WTC11 (cell line): ENCODE results near the gene FYN. TPM values are rescaled to one million over a fixed set of nuclear protein-coding genes. Genes with fewer than 3 reads are reported as not detected.

ENCODE experiments used
- ATAC-seq: fragments of 200-7000 bp; cut with Tn5 transposase; 2 replicates; pipeline ENCODE4 v1.10.0; 2021; ENCODE audit warnings: mild to moderate bottlenecking, moderate library complexity
- CTCF ChIA-PET: fragments of 300-600 bp; sonication (Branson Sonifier 250); formaldehyde crosslinking; loops from one replicate; lab custom pipeline; 2021; ENCODE audit warnings: antibody characterized with exemption; lab: Charles Lee
- POLR2A ChIA-PET: fragments of 350-600 bp; sonication (Branson Sonifier 250); formaldehyde crosslinking; loops from one replicate; lab custom pipeline; 2021; ENCODE audit warnings: antibody characterized with exemption; lab: Charles Lee
- DNase-seq: peaks from one replicate; pipeline ENCODE4 v3.0.0; 2021; ENCODE audit warnings: low spot score
- H3K27ac Mint-ChIP-seq: 2 replicates; pipeline ENCODE4 v1.8.0; 2021; ENCODE audit warnings: mixed read lengths
- H3K27me3 Mint-ChIP-seq: 2 replicates; pipeline ENCODE4 v1.8.0; 2021; ENCODE audit warnings: low read depth, mild to moderate bottlenecking, moderate library complexity, mixed read lengths
- H3K36me3 Mint-ChIP-seq: 2 replicates; pipeline ENCODE4 v1.8.0; 2021; ENCODE audit warnings: mixed read lengths
- H3K4me1 Mint-ChIP-seq: 2 replicates; pipeline ENCODE4 v1.8.0; 2022; ENCODE audit warnings: mixed read lengths
- H3K4me3 Mint-ChIP-seq: 2 replicates; pipeline ENCODE4 v1.8.0; 2021; ENCODE audit warnings: mild to moderate bottlenecking, moderate library complexity, mixed read lengths
- H3K9me3 Mint-ChIP-seq: 2 replicates; pipeline ENCODE4 v1.8.0; 2021; ENCODE audit warnings: mixed read lengths
- CBFB ChIP-seq: sonication (generic); formaldehyde crosslinking; IDR thresholded peaks from 2 replicates; pipeline ENCODE4 v1.8.1; 2022; ENCODE audit warnings: mild to moderate bottlenecking, low read depth, missing genetic modification reagents
- ESRRA ChIP-seq: sonication (generic); formaldehyde crosslinking; IDR thresholded peaks from 2 replicates; pipeline ENCODE4 v1.8.1; 2022; ENCODE audit warnings: mild to moderate bottlenecking, missing genetic modification reagents, borderline replicate concordance
- JUN ChIP-seq: sonication (generic); formaldehyde crosslinking; IDR thresholded peaks from 2 replicates; pipeline ENCODE4 v1.8.0; 2023; ENCODE audit warnings: mild to moderate bottlenecking, missing genetic modification reagents
- RELA ChIP-seq: sonication (generic); formaldehyde crosslinking; IDR thresholded peaks from 2 replicates; pipeline ENCODE4 v1.8.1; 2022; ENCODE audit warnings: missing genetic modification reagents, mild to moderate bottlenecking, borderline replicate concordance
- RORB ChIP-seq: fragments of 250-450 bp; sonication (Bioruptor Pico); IDR thresholded peaks from 2 replicates; pipeline ENCODE4 v1.9.0; 2021; ENCODE audit warnings: mild to moderate bottlenecking
- SP1 ChIP-seq: sonication (generic); formaldehyde crosslinking; conservative IDR thresholded peaks from 2 replicates; pipeline ENCODE4 v1.8.1; 2022; ENCODE audit warnings: missing genetic modification reagents
- TEAD1 ChIP-seq: sonication (generic); formaldehyde crosslinking; IDR thresholded peaks from 2 replicates; pipeline ENCODE4 v1.8.0; 2022; ENCODE audit warnings: mild to moderate bottlenecking, missing genetic modification reagents
- TEAD4 ChIP-seq: sonication (generic); formaldehyde crosslinking; IDR thresholded peaks from 2 replicates; pipeline ENCODE4 v1.8.0; 2022; ENCODE audit warnings: mild to moderate bottlenecking, missing genetic modification reagents
- TP53 ChIP-seq: sonication (generic); formaldehyde crosslinking; IDR thresholded peaks from 2 replicates; pipeline ENCODE4 v1.8.1; 2023; ENCODE audit warnings: mild to moderate bottlenecking, missing genetic modification reagents
- ZNF121 ChIP-seq: sonication (generic); formaldehyde crosslinking; IDR thresholded peaks from 2 replicates; pipeline ENCODE4 v1.8.0; 2023; ENCODE audit warnings: missing genetic modification reagents
- ZNF671 ChIP-seq: fragments of 250-450 bp; sonication (Bioruptor Pico); IDR thresholded peaks from 2 replicates; pipeline ENCODE4 v1.8.0; 2021; ENCODE audit warnings: mild to moderate bottlenecking
- total RNA-seq: library from RNA; stranded (reverse); gene quantifications from 3 replicates; pipeline ENCODE4 v1.2.3, GENCODE V29; 2021
- TF ChIP-seq, protein P1 (sequence below): sonication (generic); formaldehyde crosslinking; IDR thresholded peaks from 2 replicates; pipeline ENCODE4 v1.8.1; 2022; ENCODE audit warnings: low read depth, missing genetic modification reagents, borderline replicate concordance
- TF ChIP-seq, protein P2 (sequence below): sonication (generic); formaldehyde crosslinking; IDR thresholded peaks from 2 replicates; pipeline ENCODE4 v1.8.0; 2022; ENCODE audit warnings: missing genetic modification reagents
- TF ChIP-seq, protein P3 (sequence below): sonication (generic); formaldehyde crosslinking; conservative IDR thresholded peaks from 2 replicates; pipeline ENCODE4 v1.8.1; 2022; ENCODE audit warnings: mild to moderate bottlenecking, missing genetic modification reagents
- TF ChIP-seq, protein P4 (sequence below): sonication (generic); formaldehyde crosslinking; IDR thresholded peaks from 2 replicates; pipeline ENCODE4 v1.8.0; 2022; ENCODE audit warnings: mild to moderate bottlenecking, missing genetic modification reagents
- TF ChIP-seq, protein P5 (sequence below): fragments of 250-450 bp; sonication (Bioruptor Pico); IDR thresholded peaks from 2 replicates; pipeline ENCODE4 v1.8.0; 2021; ENCODE audit warnings: mild to moderate bottlenecking
- TF ChIP-seq, protein P6 (sequence below): sonication (generic); formaldehyde crosslinking; IDR thresholded peaks from 2 replicates; pipeline ENCODE4 v1.8.1; 2022; ENCODE audit warnings: mild to moderate bottlenecking, moderate library complexity, missing genetic modification reagents
- TF ChIP-seq, protein P7 (sequence below): sonication (generic); formaldehyde crosslinking; IDR thresholded peaks from 2 replicates; pipeline ENCODE4 v1.8.0; 2022; ENCODE audit warnings: mild to moderate bottlenecking, missing genetic modification reagents
- TF ChIP-seq, protein P8 (sequence below): sonication (generic); formaldehyde crosslinking; IDR thresholded peaks from 2 replicates; pipeline ENCODE4 v1.8.0; 2023; ENCODE audit warnings: mild to moderate bottlenecking, missing genetic modification reagents
- TF ChIP-seq, protein P9 (sequence below): sonication (generic); formaldehyde crosslinking; IDR thresholded peaks from 2 replicates; pipeline ENCODE4 v1.8.1; 2023; ENCODE audit warnings: mild to moderate bottlenecking, missing genetic modification reagents, moderate library complexity

Gene FYN
- total RNA-seq, 1 experiment from 2014 or later = 63.9 TPM

DNA sequence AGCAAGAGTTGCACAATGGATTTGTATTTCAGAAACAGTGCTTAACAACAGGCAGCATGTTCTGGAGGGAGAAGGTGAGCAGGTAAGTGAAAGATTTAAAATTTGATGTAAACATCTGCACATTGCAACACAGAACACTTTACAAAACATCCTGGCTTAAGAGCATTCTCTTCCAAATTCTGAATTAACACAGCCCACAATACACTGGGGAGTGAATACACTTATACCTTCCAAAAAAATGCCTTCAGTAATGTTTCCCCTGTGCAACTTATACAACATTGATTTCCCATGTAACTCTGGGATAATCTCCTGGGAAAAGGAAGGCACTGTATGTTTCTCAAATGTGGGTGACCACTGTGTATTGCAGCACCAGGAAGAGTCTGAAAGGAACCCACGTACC lies 127.6 kb downstream of the FYN start:
- Mint-ChIP-seq H3K4me3 (no peak overlapping the region), H3K4me1 (peaks cover 49% of the 10 kb centered on the region)
- no peak for DNase-seq

DNA sequence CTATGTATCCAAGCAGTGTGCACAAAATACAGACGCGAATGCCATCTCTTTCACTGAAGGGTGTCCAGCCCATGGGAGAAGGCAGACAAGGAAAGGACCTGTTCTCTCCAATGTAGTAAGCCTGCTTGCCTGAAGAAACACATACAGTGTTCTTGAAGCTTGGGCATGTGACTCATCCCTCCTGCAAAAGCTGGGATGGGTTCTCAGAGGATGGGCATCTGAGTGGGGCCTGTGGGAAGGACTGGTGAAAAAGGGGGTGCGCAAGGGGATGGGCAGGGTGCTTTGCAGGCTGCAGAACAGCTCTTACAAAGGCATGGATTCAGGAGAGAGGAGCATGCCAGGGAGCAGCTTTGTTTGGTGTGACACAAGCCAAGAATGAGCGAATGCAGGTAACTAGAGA lies 128.1 kb downstream of the FYN start:
- POLR2A ChIA-PET = no interaction called here
- CTCF ChIA-PET = no interaction called here
- H3K4me1 Mint-ChIP-seq = peaks cover 44% of the 10 kb centered on the region
- no peak overlapping the region; the same call in 1 of the 2 replicates for H3K27ac Mint-ChIP-seq
- H3K9me3 Mint-ChIP-seq = no peaks in the 10 kb centered on the region
- H3K36me3 Mint-ChIP-seq = peaks cover 3% of the 10 kb centered on the region; the same call in 1 of the 2 replicates
- DNase-seq (no peak), ATAC-seq (no peak)
- H3K27me3 Mint-ChIP-seq = no peaks in the 10 kb centered on the region
- H3K4me3 Mint-ChIP-seq = no peak overlapping the region
- TF ChIP-seq ESRRA (CRISPR knock-in tag) (no peak), RELA (CRISPR knock-in tag) (no peak), RORB (CRISPR knock-in tag) (no peak), JUN (CRISPR knock-in tag) (no peak), TEAD1 (no peak), ZNF121 (CRISPR knock-in tag) (no peak)
- TF ChIP-seq, protein P1, sequence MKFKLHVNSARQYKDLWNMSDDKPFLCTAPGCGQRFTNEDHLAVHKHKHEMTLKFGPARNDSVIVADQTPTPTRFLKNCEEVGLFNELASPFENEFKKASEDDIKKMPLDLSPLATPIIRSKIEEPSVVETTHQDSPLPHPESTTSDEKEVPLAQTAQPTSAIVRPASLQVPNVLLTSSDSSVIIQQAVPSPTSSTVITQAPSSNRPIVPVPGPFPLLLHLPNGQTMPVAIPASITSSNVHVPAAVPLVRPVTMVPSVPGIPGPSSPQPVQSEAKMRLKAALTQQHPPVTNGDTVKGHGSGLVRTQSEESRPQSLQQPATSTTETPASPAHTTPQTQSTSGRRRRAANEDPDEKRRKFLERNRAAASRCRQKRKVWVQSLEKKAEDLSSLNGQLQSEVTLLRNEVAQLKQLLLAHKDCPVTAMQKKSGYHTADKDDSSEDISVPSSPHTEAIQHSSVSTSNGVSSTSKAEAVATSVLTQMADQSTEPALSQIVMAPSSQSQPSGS = no peak
- TF ChIP-seq, protein P2, sequence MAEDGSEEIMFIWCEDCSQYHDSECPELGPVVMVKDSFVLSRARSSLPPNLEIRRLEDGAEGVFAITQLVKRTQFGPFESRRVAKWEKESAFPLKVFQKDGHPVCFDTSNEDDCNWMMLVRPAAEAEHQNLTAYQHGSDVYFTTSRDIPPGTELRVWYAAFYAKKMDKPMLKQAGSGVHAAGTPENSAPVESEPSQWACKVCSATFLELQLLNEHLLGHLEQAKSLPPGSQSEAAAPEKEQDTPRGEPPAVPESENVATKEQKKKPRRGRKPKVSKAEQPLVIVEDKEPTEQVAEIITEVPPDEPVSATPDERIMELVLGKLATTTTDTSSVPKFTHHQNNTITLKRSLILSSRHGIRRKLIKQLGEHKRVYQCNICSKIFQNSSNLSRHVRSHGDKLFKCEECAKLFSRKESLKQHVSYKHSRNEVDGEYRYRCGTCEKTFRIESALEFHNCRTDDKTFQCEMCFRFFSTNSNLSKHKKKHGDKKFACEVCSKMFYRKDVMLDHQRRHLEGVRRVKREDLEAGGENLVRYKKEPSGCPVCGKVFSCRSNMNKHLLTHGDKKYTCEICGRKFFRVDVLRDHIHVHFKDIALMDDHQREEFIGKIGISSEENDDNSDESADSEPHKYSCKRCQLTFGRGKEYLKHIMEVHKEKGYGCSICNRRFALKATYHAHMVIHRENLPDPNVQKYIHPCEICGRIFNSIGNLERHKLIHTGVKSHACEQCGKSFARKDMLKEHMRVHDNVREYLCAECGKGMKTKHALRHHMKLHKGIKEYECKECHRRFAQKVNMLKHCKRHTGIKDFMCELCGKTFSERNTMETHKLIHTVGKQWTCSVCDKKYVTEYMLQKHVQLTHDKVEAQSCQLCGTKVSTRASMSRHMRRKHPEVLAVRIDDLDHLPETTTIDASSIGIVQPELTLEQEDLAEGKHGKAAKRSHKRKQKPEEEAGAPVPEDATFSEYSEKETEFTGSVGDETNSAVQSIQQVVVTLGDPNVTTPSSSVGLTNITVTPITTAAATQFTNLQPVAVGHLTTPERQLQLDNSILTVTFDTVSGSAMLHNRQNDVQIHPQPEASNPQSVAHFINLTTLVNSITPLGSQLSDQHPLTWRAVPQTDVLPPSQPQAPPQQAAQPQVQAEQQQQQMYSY (CRISPR knock-in tag) = no peak

More for the DNA sequence above, 127.6 kb downstream of the FYN start:
- ChIA-PET POLR2A (no interaction called here), CTCF (no interaction called here)
- ATAC-seq = no peak
- Mint-ChIP-seq H3K27me3 (no peaks in the 10 kb centered on the region), H3K9me3 (no peaks in the 10 kb centered on the region), H3K27ac (peak overlapping the region; percentile 16; the same call in 1 of the 2 replicates), H3K36me3 (peaks cover 3% of the 10 kb centered on the region; the same call in 1 of the 2 replicates)
- TF ChIP-seq TEAD4 (CRISPR knock-in tag) = no peak
- TF ChIP-seq, protein P3, sequence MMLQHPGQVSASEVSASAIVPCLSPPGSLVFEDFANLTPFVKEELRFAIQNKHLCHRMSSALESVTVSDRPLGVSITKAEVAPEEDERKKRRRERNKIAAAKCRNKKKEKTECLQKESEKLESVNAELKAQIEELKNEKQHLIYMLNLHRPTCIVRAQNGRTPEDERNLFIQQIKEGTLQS (CRISPR knock-in tag) = no peak
- TF ChIP-seq, protein P4, sequence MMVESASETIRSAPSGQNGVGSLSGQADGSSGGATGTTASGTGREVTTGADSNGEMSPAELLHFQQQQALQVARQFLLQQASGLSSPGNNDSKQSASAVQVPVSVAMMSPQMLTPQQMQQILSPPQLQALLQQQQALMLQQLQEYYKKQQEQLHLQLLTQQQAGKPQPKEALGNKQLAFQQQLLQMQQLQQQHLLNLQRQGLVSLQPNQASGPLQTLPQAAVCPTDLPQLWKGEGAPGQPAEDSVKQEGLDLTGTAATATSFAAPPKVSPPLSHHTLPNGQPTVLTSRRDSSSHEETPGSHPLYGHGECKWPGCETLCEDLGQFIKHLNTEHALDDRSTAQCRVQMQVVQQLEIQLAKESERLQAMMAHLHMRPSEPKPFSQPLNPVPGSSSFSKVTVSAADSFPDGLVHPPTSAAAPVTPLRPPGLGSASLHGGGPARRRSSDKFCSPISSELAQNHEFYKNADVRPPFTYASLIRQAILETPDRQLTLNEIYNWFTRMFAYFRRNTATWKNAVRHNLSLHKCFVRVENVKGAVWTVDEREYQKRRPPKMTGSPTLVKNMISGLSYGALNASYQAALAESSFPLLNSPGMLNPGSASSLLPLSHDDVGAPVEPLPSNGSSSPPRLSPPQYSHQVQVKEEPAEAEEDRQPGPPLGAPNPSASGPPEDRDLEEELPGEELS (CRISPR knock-in tag) = no peak
- TF ChIP-seq, protein P5, sequence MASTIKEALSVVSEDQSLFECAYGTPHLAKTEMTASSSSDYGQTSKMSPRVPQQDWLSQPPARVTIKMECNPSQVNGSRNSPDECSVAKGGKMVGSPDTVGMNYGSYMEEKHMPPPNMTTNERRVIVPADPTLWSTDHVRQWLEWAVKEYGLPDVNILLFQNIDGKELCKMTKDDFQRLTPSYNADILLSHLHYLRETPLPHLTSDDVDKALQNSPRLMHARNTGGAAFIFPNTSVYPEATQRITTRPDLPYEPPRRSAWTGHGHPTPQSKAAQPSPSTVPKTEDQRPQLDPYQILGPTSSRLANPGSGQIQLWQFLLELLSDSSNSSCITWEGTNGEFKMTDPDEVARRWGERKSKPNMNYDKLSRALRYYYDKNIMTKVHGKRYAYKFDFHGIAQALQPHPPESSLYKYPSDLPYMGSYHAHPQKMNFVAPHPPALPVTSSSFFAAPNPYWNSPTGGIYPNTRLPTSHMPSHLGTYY (CRISPR knock-in tag) = no peak
- TF ChIP-seq, protein P6, sequence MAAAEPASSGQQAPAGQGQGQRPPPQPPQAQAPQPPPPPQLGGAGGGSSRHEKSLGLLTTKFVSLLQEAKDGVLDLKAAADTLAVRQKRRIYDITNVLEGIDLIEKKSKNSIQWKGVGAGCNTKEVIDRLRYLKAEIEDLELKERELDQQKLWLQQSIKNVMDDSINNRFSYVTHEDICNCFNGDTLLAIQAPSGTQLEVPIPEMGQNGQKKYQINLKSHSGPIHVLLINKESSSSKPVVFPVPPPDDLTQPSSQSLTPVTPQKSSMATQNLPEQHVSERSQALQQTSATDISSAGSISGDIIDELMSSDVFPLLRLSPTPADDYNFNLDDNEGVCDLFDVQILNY = no peak
- TF ChIP-seq CBFB (CRISPR knock-in tag) = no peak
- TF ChIP-seq SP1 (CRISPR knock-in tag) = no peak
- TF ChIP-seq, protein P7, sequence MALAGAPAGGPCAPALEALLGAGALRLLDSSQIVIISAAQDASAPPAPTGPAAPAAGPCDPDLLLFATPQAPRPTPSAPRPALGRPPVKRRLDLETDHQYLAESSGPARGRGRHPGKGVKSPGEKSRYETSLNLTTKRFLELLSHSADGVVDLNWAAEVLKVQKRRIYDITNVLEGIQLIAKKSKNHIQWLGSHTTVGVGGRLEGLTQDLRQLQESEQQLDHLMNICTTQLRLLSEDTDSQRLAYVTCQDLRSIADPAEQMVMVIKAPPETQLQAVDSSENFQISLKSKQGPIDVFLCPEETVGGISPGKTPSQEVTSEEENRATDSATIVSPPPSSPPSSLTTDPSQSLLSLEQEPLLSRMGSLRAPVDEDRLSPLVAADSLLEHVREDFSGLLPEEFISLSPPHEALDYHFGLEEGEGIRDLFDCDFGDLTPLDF = no peak
- TF ChIP-seq, protein P8, sequence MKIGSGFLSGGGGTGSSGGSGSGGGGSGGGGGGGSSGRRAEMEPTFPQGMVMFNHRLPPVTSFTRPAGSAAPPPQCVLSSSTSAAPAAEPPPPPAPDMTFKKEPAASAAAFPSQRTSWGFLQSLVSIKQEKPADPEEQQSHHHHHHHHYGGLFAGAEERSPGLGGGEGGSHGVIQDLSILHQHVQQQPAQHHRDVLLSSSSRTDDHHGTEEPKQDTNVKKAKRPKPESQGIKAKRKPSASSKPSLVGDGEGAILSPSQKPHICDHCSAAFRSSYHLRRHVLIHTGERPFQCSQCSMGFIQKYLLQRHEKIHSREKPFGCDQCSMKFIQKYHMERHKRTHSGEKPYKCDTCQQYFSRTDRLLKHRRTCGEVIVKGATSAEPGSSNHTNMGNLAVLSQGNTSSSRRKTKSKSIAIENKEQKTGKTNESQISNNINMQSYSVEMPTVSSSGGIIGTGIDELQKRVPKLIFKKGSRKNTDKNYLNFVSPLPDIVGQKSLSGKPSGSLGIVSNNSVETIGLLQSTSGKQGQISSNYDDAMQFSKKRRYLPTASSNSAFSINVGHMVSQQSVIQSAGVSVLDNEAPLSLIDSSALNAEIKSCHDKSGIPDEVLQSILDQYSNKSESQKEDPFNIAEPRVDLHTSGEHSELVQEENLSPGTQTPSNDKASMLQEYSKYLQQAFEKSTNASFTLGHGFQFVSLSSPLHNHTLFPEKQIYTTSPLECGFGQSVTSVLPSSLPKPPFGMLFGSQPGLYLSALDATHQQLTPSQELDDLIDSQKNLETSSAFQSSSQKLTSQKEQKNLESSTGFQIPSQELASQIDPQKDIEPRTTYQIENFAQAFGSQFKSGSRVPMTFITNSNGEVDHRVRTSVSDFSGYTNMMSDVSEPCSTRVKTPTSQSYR = no peak
- TF ChIP-seq, protein P9, sequence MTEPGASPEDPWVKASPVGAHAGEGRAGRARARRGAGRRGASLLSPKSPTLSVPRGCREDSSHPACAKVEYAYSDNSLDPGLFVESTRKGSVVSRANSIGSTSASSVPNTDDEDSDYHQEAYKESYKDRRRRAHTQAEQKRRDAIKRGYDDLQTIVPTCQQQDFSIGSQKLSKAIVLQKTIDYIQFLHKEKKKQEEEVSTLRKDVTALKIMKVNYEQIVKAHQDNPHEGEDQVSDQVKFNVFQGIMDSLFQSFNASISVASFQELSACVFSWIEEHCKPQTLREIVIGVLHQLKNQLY = no peak
- TF ChIP-seq TP53 = no peak
- no peak for TF ChIP-seq ZNF671 (CRISPR knock-in tag)
